NCI-H128 (cell line): ENCODE results near the gene WDR27.

Source experiments
- DNase-seq: peaks from one replicate; lab custom pipeline; 2025; ENCODE audit not compliant: unreplicated experiment; lab: John Stamatoyannopoulos, UW

Gene WDR27

GRCh38 chr6:169416249-169416648, 285.6 kb downstream of the WDR27 start:
- no peak for DNase-seq

GRCh38 chr6:169415179-169415578, 286.6 kb downstream of the WDR27 start:
- no peak for DNase-seq

GRCh38 chr6:169411722-169412121, 290.1 kb downstream of the WDR27 start:
- DNase-seq = no peak

GRCh38 chr6:169411296-169411695, 290.5 kb downstream of the WDR27 start:
- DNase-seq = no peak

GRCh38 chr6:169409742-169410312, 292.0 kb downstream of the WDR27 start:
- DNase-seq = no peak

GRCh38 chr6:169407325-169407724, 294.5 kb downstream of the WDR27 start:
- no peak for DNase-seq
